Left lobe of liver (tissue), 2 donors: ENCODE data around the gene TSKU. TPM values are rescaled to one million over a fixed set of nuclear protein-coding genes. Genes with fewer than 3 reads are reported as not detected.
A peak's percentile ranks its signal among the peaks of the same experiment; 100 is the strongest.
"Not testable (repeated sequence)": the region's sequence is repeated elsewhere in the genome, so short reads cannot be mapped to it uniquely, and the experiment has no call there.

Experiments used
- ATAC-seq: fragments of 200-7000 bp; cut with Tn5 transposase; one replicate; pipeline ENCODE4 v1.9.1; 2020; ENCODE audit warnings: mild to moderate bottlenecking, moderate library complexity
- DNase-seq: peaks from one replicate; pipeline ENCODE4 v3.0.0-alpha.2; 2020; ENCODE audit warnings: low spot score
- total RNA-seq: library from RNA; stranded (reverse); gene quantifications from one replicate; pipeline ENCODE4 v1.2.1, GENCODE V29; 2021
- donor health status: DM: no; HTN: no; CAD: no; lungs with moderate emphysema.
- donor health status: DM: no; HTN: yes; CAD: no.

The TSKU gene
- total RNA-seq, 1 donor from 2014 or later: 547 TPM

GRCh38 chr11:76787271-76787670, 4.1 kb downstream of the TSKU start:
- ATAC-seq (no peak), DNase-seq (no peak)

GRCh38 chr11:76787911-76788596, 4.9 kb downstream of the TSKU start:
- DNase-seq (no peak), ATAC-seq (peak; percentile 2)

GRCh38 chr11:76788661-76789442, 5.7 kb downstream of the TSKU start:
- peak; percentile 78 for DNase-seq
- peak; percentile 18 for ATAC-seq

GRCh38 chr11:76789443-76789719, 6.2 kb downstream of the TSKU start:
- ATAC-seq (peak; percentile 0), DNase-seq (peak; percentile 46)

- DNase-seq: peak; percentile 42
- no peak for ATAC-seq
Observed at GRCh38 chr11:76790251-76790650, 7.1 kb downstream of the TSKU start.

- DNase-seq: peak; percentile 50
- not testable (repeated sequence) for ATAC-seq
Observed at GRCh38 chr11:76791002-76791770, 8.0 kb downstream of the TSKU start.

GRCh38 chr11:76791861-76792260, 8.7 kb downstream of the TSKU start:
- DNase-seq: peak; percentile 60
- ATAC-seq: no peak

- ATAC-seq (no peak), DNase-seq (peak; percentile 48)
Observed at GRCh38 chr11:76792505-76793264, 9.5 kb downstream of the TSKU start.

GRCh38 chr11:76793391-76794291, 10.5 kb downstream of the TSKU start:
- peak; percentile 0 for ATAC-seq

GRCh38 chr11:76794371-76795289, 11.5 kb downstream of the TSKU start:
- peak; percentile 49 for DNase-seq
- ATAC-seq: no peak

More at GRCh38 chr11:76793391-76794291, 10.5 kb downstream of the TSKU start:
- peak; percentile 51 for DNase-seq

GRCh38 chr11:76795290-76795935, 12.3 kb downstream of the TSKU start:
- ATAC-seq: peak; percentile 1

GRCh38 chr11:76795936-76796441, 12.8 kb downstream of the TSKU start:
- peak; percentile 66 for DNase-seq
- ATAC-seq: no peak

More at GRCh38 chr11:76795290-76795935, 12.3 kb downstream of the TSKU start:
- DNase-seq: no peak

- ATAC-seq: peak; percentile 0
- peak; percentile 57 for DNase-seq
Observed at GRCh38 chr11:76796511-76797198, 13.5 kb downstream of the TSKU start.

GRCh38 chr11:76797341-76798201, 14.4 kb downstream of the TSKU start:
- DNase-seq: peak; percentile 60
- peak; percentile 0 for ATAC-seq

GRCh38 chr11:76798202-76798581, 15.0 kb downstream of the TSKU start:
- DNase-seq: no peak
- peak; percentile 1 for ATAC-seq

- peak; percentile 70 for DNase-seq
- ATAC-seq: peak; percentile 2
Observed at GRCh38 chr11:76798671-76799065, 15.5 kb downstream of the TSKU start.
